ENCODE results near the gene C16orf92.

The C16orf92 gene, protein sequence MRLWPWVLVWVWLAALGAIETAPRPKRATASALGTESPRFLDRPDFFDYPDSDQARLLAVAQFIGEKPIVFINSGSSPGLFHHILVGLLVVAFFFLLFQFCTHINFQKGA

DNA sequence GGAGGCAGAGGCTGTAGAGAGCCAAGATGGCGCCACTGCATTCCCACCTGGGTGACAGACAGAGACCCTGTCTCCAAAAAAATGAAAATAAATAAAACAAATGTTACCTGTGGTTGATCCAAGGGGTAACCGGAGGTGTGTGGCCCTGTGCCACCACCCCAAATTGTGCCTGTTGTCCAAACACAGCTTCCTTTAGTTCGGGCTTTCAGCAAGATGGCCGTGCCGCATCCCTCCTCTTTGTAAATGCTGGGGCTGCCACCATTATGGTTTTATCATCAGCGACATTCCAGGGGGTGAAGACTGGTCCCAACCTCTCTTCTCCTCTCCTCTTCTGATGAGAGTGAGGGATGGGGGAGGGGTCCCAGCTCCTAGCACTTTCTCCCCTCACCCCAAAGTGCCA, at the start of gene C16orf92:
C16orf92 (plus strand) TSS at position 312 of the 400 bp plus-strand sequence. CDS start 143 bp downstream, outside the sequence.
- Histone ChIP-seq H3K27me3 (ENCODE audit: control insufficient read depth, insufficient read depth, low read length) (no peaks in the 10 kb centered on the region), H3K36me3 (ENCODE audit: control insufficient read depth, insufficient read depth, low read length) (peaks cover 10% of the 10 kb centered on the region), H3K4me1 (ENCODE audit: control insufficient read depth, insufficient read depth, low read length) (no peaks in the 10 kb centered on the region; the same call in 1 of the 2 replicates), H3K9ac (ENCODE audit: low read depth, low read length) (no peak within 1 kb of the TSS), H3K9me3 (ENCODE audit: control insufficient read depth, insufficient read depth, low read length) (no peaks in the 10 kb centered on the region), H3K27ac (ENCODE audit: low read depth, low read length) (no peak within 1 kb of the TSS), H3K4me3 (ENCODE audit: low read depth, low read length) (no peak within 1 kb of the TSS)

- Histone ChIP-seq H3K36me3 (ENCODE audit: control insufficient read depth, insufficient read depth, low read length) (peaks cover 28% of the 10 kb centered on the region), H3K27me3 (ENCODE audit: control insufficient read depth, insufficient read depth, low read length) (peaks cover 11% of the 10 kb centered on the region)
Observed at GRCh38 chr16:29973384-29974246, 49.4 kb upstream of the C16orf92 start, which contains the start of gene TAOK2. Gene TAOK2 (plus strand): TSS chr16:29973868. CDS start chr16:29977773, 3,905 bp downstream.

DNA sequence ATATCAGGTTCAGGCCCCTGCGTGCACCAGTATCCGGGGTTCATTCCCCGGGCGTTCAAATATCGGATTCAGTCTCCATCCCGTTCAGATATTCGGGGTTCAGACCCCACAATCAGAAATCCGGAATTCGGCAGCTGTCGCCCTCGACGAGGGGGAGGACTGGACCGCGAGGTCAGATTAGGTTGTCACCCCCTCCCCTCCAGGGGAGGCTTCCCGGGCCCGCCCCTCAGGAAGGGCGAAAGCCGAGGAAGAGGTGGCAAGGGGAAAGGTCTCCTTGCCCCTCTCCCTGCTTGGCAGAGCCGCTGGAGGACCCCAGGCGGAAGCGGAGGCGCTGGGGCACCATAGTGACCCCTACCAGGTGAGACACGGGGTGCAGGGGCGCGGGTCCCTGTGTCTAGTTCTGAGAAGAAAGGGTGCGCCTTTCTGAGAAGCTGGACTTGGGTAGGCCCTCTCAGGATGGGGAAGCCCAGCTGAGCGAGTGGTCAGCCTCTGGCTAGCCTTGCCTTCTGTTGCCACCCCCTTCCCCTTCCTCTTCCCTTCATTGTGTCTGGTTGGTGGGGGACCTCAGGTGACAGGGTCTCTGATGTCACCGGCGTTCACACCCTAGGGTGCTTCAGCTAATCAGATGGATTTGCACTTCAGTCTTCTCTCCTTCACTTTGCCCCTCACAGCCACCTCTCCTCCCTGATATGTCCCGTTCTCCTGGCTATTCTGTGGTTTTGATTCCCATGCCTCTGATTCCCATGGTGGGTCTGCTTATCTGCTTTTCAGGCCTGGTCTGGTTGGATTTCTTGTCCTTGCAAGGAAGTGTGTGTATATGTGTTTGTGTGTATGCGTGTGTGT, 48.5 kb upstream of the C16orf92 start:
- peak overlapping the region; percentile 90 for H3K4me3 ChIP-seq (ENCODE audit: low read depth, low read length)
- H3K9me3 ChIP-seq (ENCODE audit: control insufficient read depth, insufficient read depth, low read length): peaks cover 9% of the 10 kb centered on the region
- peaks cover 23% of the 10 kb centered on the region for H3K4me1 ChIP-seq (ENCODE audit: control insufficient read depth, insufficient read depth, low read length)
- H3K9ac ChIP-seq (ENCODE audit: low read depth, low read length): peak overlapping the region; percentile 63; the same call in 1 of the 2 replicates
- peaks cover 11% of the 10 kb centered on the region for H3K27me3 ChIP-seq (ENCODE audit: control insufficient read depth, insufficient read depth, low read length)
- H3K27ac ChIP-seq (ENCODE audit: low read depth, low read length): peak overlapping the region; percentile 89
- H3K36me3 ChIP-seq (ENCODE audit: control insufficient read depth, insufficient read depth, low read length): peaks cover 31% of the 10 kb centered on the region

More at GRCh38 chr16:29973384-29974246, 49.4 kb upstream of the C16orf92 start, which contains the start of gene TAOK2:
- Histone ChIP-seq H3K27ac (ENCODE audit: low read depth, low read length) (peak within 1 kb of the TSS; percentile 89), H3K9ac (ENCODE audit: low read depth, low read length) (peak within 1 kb of the TSS; percentile 63), H3K4me1 (ENCODE audit: control insufficient read depth, insufficient read depth, low read length) (peaks cover 23% of the 10 kb centered on the region), H3K9me3 (ENCODE audit: control insufficient read depth, insufficient read depth, low read length) (peaks cover 9% of the 10 kb centered on the region), H3K4me3 (ENCODE audit: low read depth, low read length) (peak within 1 kb of the TSS; percentile 90)

- Histone ChIP-seq H3K9me3 (ENCODE audit: control insufficient read depth, insufficient read depth, low read length) (peaks cover 9% of the 10 kb centered on the region), H3K27ac (ENCODE audit: low read depth, low read length) (no peak overlapping the region), H3K4me3 (ENCODE audit: low read depth, low read length) (peak overlapping the region; percentile 90), H3K9ac (ENCODE audit: low read depth, low read length) (no peak overlapping the region), H3K36me3 (ENCODE audit: control insufficient read depth, insufficient read depth, low read length) (peaks cover 34% of the 10 kb centered on the region), H3K27me3 (ENCODE audit: control insufficient read depth, insufficient read depth, low read length) (peaks cover 11% of the 10 kb centered on the region), H3K4me1 (ENCODE audit: control insufficient read depth, insufficient read depth, low read length) (peaks cover 23% of the 10 kb centered on the region)
Observed at GRCh38 chr16:29975134-29975538, 47.9 kb upstream of the C16orf92 start.

DNA sequence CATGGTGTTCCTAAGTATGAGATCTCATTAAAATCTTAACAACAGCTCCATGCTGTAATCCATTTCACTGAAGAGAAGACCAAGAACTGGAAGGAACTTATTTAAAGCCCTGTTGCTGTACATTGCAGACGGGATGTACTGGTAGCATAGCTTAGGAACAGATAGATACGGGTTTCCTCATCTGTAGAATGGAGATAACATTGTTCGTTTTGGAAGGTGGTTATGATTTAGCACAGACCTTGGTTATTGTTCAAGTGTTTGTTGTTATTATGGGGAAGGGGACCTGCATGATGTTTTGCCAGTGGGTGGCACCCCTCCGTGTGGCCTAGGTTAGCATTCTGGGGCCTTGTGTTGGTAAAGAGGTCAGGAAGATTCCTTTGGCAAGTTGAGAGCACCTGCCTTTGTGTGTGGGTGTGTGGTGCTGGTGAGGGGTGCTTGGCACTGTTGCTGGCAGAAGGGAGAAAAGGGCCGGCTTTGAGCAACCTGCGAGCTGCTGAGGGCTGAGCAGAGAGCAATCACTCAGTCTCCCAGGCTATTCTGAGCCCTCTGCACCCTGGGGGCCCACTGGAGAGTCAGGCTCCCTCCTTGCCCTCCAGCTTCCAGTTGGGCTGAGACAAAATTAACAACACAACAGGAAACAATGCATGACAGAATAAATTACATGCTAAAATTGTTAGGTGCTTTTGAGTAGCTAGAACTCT, 47.0 kb upstream of the C16orf92 start:
- peak overlapping the region; percentile 90 for H3K4me3 ChIP-seq (ENCODE audit: low read depth, low read length)
- H3K27me3 ChIP-seq (ENCODE audit: control insufficient read depth, insufficient read depth, low read length): peaks cover 11% of the 10 kb centered on the region
- H3K4me1 ChIP-seq (ENCODE audit: control insufficient read depth, insufficient read depth, low read length): peaks cover 23% of the 10 kb centered on the region
- peak overlapping the region; percentile 50 for H3K27ac ChIP-seq (ENCODE audit: low read depth, low read length)
- peaks cover 42% of the 10 kb centered on the region for H3K36me3 ChIP-seq (ENCODE audit: control insufficient read depth, insufficient read depth, low read length)
- no peak overlapping the region for H3K9ac ChIP-seq (ENCODE audit: low read depth, low read length)
- H3K9me3 ChIP-seq (ENCODE audit: control insufficient read depth, insufficient read depth, low read length): peaks cover 9% of the 10 kb centered on the region

- Histone ChIP-seq H3K36me3 (ENCODE audit: control insufficient read depth, insufficient read depth, low read length) (peaks cover 48% of the 10 kb centered on the region), H3K9me3 (ENCODE audit: control insufficient read depth, insufficient read depth, low read length) (peaks cover 9% of the 10 kb centered on the region), H3K4me1 (ENCODE audit: control insufficient read depth, insufficient read depth, low read length) (peaks cover 23% of the 10 kb centered on the region), H3K27me3 (ENCODE audit: control insufficient read depth, insufficient read depth, low read length) (peaks cover 7% of the 10 kb centered on the region), H3K27ac (ENCODE audit: low read depth, low read length) (no peak overlapping the region), H3K9ac (ENCODE audit: low read depth, low read length) (no peak overlapping the region), H3K4me3 (ENCODE audit: low read depth, low read length) (no peak overlapping the region)
Observed at GRCh38 chr16:29977063-29977825, 45.8 kb upstream of the C16orf92 start.

DNA sequence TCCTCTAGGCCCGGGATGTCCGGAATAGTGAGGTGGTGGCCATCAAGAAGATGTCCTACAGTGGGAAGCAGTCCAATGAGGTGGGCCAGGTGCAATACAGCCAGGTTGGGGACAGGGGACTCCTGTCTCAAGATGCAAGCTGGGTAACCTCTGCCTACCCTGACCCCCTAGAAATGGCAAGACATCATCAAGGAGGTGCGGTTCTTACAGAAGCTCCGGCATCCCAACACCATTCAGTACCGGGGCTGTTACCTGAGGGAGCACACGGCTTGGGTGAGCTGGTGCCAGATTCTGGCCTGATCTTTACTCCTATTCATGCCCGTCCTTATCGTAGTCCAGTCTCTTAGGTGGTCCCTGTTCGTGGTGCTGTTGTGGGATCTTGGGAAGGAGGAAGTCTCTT, 44.9 kb upstream of the C16orf92 start:
- peaks cover 23% of the 10 kb centered on the region for H3K4me1 ChIP-seq (ENCODE audit: control insufficient read depth, insufficient read depth, low read length)
- H3K9ac ChIP-seq (ENCODE audit: low read depth, low read length): no peak overlapping the region
- H3K4me3 ChIP-seq (ENCODE audit: low read depth, low read length): no peak overlapping the region
- H3K36me3 ChIP-seq (ENCODE audit: control insufficient read depth, insufficient read depth, low read length): peaks cover 56% of the 10 kb centered on the region
- no peaks in the 10 kb centered on the region for H3K27me3 ChIP-seq (ENCODE audit: control insufficient read depth, insufficient read depth, low read length)
- no peak overlapping the region for H3K27ac ChIP-seq (ENCODE audit: low read depth, low read length)
- H3K9me3 ChIP-seq (ENCODE audit: control insufficient read depth, insufficient read depth, low read length): peaks cover 1% of the 10 kb centered on the region

DNA sequence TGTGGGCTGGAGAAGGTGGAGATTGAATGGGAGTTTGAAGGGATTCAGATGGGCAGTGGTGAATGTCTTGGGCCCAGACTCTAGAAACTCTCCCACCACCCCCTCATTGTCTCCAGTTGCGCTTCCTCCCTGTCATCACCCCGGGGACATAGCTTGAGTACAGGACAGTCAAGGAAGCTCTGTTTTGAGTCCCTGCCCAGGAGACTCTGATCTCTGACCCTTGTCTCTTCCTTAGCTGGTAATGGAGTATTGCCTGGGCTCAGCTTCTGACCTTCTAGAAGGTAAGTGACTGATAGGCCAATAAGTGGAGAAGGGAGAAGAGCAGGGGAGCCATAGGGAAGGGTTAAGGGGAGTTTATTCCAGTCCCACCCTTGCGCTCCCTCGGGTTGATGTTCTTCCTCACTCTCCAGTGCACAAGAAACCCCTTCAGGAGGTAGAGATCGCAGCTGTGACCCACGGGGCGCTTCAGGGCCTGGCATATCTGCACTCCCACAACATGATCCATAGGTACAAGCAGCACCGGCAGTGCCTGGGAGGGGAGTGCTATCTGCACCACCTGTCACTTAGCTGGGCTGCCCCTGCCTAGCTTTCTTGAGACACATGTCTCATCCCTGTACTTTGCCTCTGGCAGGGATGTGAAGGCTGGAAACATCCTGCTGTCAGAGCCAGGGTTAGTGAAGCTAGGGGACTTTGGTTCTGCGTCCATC, 44.3 kb upstream of the C16orf92 start:
- H3K27me3 ChIP-seq (ENCODE audit: control insufficient read depth, insufficient read depth, low read length): no peaks in the 10 kb centered on the region
- H3K9me3 ChIP-seq (ENCODE audit: control insufficient read depth, insufficient read depth, low read length): no peaks in the 10 kb centered on the region
- peaks cover 62% of the 10 kb centered on the region for H3K36me3 ChIP-seq (ENCODE audit: control insufficient read depth, insufficient read depth, low read length)
- H3K4me3 ChIP-seq (ENCODE audit: low read depth, low read length): no peak overlapping the region
- peaks cover 23% of the 10 kb centered on the region for H3K4me1 ChIP-seq (ENCODE audit: control insufficient read depth, insufficient read depth, low read length)
- no peak overlapping the region for H3K9ac ChIP-seq (ENCODE audit: low read depth, low read length)
- no peak overlapping the region for H3K27ac ChIP-seq (ENCODE audit: low read depth, low read length)

DNA sequence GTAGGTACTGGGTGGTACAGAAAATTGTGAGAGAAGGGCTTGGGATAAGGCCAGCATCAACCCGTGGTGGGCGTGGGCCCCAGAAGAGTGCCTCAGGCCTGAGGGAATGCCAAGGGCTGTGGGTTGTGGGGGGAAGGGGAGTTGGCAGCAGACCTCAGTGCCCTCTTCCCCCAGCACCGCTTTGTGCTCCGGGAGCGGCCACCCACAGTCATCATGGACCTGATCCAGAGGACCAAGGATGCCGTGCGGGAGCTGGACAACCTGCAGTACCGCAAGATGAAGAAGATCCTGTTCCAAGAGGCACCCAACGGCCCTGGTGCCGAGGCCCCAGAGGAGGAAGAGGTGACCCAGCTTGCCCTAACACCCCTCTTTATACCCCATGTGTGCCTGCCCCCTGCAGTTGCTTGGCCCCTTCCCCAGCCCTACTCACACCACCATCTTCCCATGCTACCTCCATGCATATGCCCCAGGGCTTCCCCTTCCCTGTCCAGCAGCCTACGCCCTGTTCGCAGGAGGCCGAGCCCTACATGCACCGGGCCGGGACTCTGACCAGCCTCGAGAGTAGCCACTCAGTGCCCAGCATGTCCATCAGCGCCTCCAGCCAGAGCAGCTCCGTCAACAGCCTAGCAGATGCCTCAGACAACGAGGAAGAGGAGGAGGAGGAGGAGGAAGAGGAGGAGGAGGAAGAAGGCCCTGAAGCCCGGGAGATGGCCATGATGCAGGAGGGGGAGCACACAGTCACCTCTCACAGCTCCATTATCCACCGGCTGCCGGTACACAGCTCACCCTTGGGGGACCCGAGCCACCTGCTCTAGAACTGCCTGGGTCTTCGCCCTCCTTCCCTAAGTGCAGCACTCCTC, 40.2 kb upstream of the C16orf92 start:
- H3K36me3 ChIP-seq (ENCODE audit: control insufficient read depth, insufficient read depth, low read length): peaks cover 99% of the 10 kb centered on the region
- no peak overlapping the region for H3K4me3 ChIP-seq (ENCODE audit: low read depth, low read length)
- no peaks in the 10 kb centered on the region for H3K9me3 ChIP-seq (ENCODE audit: control insufficient read depth, insufficient read depth, low read length)
- no peak overlapping the region for H3K27ac ChIP-seq (ENCODE audit: low read depth, low read length)
- H3K9ac ChIP-seq (ENCODE audit: low read depth, low read length): no peak overlapping the region
- no peaks in the 10 kb centered on the region for H3K27me3 ChIP-seq (ENCODE audit: control insufficient read depth, insufficient read depth, low read length)
- no peaks in the 10 kb centered on the region for H3K4me1 ChIP-seq (ENCODE audit: control insufficient read depth, insufficient read depth, low read length)

Measured in HUES48 (cell line).